Measurements from ENCODE around the gene FYN.

FYN gene

DNA sequence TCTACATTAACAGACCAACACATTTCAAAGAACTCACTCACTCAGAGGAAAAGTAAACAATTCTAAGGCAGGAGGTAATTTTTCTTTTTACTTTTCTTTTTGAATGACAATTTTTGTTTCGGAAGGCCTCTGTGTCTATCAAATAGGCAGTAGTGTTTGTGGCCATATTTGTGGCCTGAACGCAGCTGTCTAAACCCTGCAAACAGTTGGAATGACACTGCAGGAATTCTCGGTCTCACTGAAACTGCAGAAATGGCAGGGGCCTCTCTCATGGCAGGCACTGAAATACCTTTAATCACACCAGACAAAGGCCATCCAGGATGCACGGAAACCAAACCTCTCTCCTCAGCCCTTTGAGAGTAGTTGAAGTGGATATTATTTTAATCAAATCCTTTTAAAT lies 30.4 kb downstream of the FYN start:
- Histone ChIP-seq H3K4me3 (ENCODE audit: low read depth, low read length) (no peak overlapping the region), H3K9me3 (ENCODE audit: control insufficient read depth, insufficient read depth, low read depth, low read length) (no peaks in the 10 kb centered on the region), H3K27ac (ENCODE audit: extremely low read depth, low read depth, low read length) (no peak overlapping the region), H3K4me1 (ENCODE audit: control insufficient read depth, insufficient read depth, low read length) (no peaks in the 10 kb centered on the region), H3K36me3 (ENCODE audit: control insufficient read depth in 2 of 2, insufficient read depth in 1 of 2, low read length in 2 of 2) (peaks cover 0 to 7% of the 10 kb centered on the region in 2 experiments; a peak in 1 of 3 replicates)
- CTCF ChIA-PET = no interaction called here
- TF ChIP-seq, protein P1, sequence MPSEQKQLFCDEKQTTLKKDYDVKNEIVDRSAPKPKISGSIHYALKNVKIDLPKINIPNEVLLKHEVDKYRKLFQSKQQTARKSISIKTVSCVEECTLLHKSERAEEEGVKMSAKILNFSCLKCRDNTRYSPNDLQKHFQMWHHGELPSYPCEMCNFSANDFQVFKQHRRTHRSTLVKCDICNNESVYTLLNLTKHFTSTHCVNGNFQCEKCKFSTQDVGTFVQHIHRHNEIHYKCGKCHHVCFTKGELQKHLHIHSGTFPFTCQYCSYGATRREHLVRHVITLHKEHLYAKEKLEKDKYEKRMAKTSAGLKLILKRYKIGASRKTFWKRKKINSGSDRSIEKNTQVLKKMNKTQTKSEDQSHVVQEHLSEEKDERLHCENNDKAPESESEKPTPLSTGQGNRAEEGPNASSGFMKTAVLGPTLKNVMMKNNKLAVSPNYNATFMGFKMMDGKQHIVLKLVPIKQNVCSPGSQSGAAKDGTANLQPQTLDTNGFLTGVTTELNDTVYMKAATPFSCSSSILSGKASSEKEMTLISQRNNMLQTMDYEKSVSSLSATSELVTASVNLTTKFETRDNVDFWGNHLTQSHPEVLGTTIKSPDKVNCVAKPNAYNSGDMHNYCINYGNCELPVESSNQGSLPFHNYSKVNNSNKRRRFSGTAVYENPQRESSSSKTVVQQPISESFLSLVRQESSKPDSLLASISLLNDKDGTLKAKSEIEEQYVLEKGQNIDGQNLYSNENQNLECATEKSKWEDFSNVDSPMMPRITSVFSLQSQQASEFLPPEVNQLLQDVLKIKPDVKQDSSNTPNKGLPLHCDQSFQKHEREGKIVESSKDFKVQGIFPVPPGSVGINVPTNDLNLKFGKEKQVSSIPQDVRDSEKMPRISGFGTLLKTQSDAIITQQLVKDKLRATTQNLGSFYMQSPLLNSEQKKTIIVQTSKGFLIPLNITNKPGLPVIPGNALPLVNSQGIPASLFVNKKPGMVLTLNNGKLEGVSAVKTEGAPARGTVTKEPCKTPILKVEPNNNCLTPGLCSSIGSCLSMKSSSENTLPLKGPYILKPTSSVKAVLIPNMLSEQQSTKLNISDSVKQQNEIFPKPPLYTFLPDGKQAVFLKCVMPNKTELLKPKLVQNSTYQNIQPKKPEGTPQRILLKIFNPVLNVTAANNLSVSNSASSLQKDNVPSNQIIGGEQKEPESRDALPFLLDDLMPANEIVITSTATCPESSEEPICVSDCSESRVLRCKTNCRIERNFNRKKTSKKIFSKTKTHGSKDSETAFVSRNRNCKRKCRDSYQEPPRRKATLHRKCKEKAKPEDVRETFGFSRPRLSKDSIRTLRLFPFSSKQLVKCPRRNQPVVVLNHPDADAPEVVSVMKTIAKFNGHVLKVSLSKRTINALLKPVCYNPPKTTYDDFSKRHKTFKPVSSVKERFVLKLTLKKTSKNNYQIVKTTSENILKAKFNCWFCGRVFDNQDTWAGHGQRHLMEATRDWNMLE (tag by site-specific recombination; conservative IDR thresholded peaks at IDR 0.05; ENCODE audit: low read depth) = no peak
- TF ChIP-seq ZNF37A (tag by site-specific recombination; IDR thresholded peaks at IDR 0.05) = no peak
- TF ChIP-seq ZNF623 (tag by site-specific recombination; IDR thresholded peaks at IDR 0.05) = no peak
- no peak for TF ChIP-seq ZFP41 (tag by site-specific recombination; IDR thresholded peaks at IDR 0.05; ENCODE audit: borderline replicate concordance)
- no peak for TF ChIP-seq EGR2 (tag by site-specific recombination; IDR thresholded peaks at IDR 0.05; ENCODE audit: low read depth)
- no peak for TF ChIP-seq GLI4 (tag by site-specific recombination; IDR thresholded peaks at IDR 0.05)
- TF ChIP-seq, protein P2, sequence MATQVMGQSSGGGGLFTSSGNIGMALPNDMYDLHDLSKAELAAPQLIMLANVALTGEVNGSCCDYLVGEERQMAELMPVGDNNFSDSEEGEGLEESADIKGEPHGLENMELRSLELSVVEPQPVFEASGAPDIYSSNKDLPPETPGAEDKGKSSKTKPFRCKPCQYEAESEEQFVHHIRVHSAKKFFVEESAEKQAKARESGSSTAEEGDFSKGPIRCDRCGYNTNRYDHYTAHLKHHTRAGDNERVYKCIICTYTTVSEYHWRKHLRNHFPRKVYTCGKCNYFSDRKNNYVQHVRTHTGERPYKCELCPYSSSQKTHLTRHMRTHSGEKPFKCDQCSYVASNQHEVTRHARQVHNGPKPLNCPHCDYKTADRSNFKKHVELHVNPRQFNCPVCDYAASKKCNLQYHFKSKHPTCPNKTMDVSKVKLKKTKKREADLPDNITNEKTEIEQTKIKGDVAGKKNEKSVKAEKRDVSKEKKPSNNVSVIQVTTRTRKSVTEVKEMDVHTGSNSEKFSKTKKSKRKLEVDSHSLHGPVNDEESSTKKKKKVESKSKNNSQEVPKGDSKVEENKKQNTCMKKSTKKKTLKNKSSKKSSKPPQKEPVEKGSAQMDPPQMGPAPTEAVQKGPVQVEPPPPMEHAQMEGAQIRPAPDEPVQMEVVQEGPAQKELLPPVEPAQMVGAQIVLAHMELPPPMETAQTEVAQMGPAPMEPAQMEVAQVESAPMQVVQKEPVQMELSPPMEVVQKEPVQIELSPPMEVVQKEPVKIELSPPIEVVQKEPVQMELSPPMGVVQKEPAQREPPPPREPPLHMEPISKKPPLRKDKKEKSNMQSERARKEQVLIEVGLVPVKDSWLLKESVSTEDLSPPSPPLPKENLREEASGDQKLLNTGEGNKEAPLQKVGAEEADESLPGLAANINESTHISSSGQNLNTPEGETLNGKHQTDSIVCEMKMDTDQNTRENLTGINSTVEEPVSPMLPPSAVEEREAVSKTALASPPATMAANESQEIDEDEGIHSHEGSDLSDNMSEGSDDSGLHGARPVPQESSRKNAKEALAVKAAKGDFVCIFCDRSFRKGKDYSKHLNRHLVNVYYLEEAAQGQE (tag by site-specific recombination; IDR thresholded peaks at IDR 0.05) = no peak
- TF ChIP-seq ZNF785 (tag by site-specific recombination; IDR thresholded peaks at IDR 0.05) = no peak
- no peak for TF ChIP-seq AEBP2 (tag by site-specific recombination; IDR thresholded peaks at IDR 0.05; ENCODE audit: borderline replicate concordance)
- TF ChIP-seq ZIC2 (tag by site-specific recombination; IDR thresholded peaks at IDR 0.05) = no peak
- TF ChIP-seq ZNF510 (tag by site-specific recombination; IDR thresholded peaks at IDR 0.05; ENCODE audit: insufficient replicate concordance) = no peak
- TF ChIP-seq ZSCAN23 (tag by site-specific recombination; IDR thresholded peaks at IDR 0.05) = no peak
- no peak for TF ChIP-seq ZNF561 (tag by site-specific recombination; IDR thresholded peaks at IDR 0.05; ENCODE audit: borderline replicate concordance)
- no peak for TF ChIP-seq KLF7 (tag by site-specific recombination; IDR thresholded peaks at IDR 0.05; ENCODE audit: borderline replicate concordance)
- no peak for TF ChIP-seq ZNF529 (tag by site-specific recombination; IDR thresholded peaks at IDR 0.05; ENCODE audit: insufficient replicate concordance)
- no peak for TF ChIP-seq ZNF76 (tag by site-specific recombination; IDR thresholded peaks at IDR 0.05; ENCODE audit: borderline replicate concordance, low read depth)
- POLR2A ChIA-PET = no interaction called here

Data from HEK293 (cell line).